ENCODE results near the gene PRKCD. TPM values are rescaled to one million over a fixed set of nuclear protein-coding genes. Genes with fewer than 3 reads are reported as not detected.

Gene PRKCD
- total and polyA plus RNA-seq, 7 donors = 3.5 to 169 (median 12.1) TPM

DNA sequence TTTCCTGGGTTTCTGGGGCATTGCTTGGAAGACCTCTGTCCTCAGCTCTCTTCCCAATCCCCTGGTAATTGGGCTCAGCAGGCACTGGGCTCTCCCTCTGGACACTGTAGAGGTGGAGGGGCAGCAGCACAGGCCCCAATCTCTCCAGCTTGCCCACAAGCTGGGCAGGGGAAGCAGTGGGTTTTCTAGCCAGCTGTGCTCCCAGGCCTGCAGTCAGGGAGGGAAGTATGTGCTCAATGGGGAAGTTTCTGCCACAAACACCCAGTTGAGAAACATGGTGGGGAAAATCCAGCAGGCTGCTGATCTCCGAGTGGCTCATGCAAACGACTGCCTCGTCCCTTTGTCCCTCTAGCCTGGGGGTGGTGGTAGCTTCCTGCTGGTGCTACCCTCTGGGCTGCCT, 18.0 kb upstream of the PRKCD start:
- 47 to 78% methylated on average over 3 of the region's 3 CpGs for WGBS, 2 donors
- intact Hi-C loops (cut with DNase I) = no loop called here
- no peak for DNase-seq
- TF ChIP-seq POLR2AphosphoS5 (IDR thresholded peaks at IDR 0.05) (no peak), POLR2A (IDR thresholded peaks at IDR 0.05) (no peak), EP300 (IDR thresholded peaks at IDR 0.05) (no peak)
- TF ChIP-seq, protein P1, sequence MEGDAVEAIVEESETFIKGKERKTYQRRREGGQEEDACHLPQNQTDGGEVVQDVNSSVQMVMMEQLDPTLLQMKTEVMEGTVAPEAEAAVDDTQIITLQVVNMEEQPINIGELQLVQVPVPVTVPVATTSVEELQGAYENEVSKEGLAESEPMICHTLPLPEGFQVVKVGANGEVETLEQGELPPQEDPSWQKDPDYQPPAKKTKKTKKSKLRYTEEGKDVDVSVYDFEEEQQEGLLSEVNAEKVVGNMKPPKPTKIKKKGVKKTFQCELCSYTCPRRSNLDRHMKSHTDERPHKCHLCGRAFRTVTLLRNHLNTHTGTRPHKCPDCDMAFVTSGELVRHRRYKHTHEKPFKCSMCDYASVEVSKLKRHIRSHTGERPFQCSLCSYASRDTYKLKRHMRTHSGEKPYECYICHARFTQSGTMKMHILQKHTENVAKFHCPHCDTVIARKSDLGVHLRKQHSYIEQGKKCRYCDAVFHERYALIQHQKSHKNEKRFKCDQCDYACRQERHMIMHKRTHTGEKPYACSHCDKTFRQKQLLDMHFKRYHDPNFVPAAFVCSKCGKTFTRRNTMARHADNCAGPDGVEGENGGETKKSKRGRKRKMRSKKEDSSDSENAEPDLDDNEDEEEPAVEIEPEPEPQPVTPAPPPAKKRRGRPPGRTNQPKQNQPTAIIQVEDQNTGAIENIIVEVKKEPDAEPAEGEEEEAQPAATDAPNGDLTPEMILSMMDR (IDR thresholded peaks at IDR 0.05) = no peak
- Histone ChIP-seq H3K4me1 (peaks cover 0 to 4% (median 0%) of the 10 kb centered on the region in 4 donors), H3K27ac (no peak overlapping the region), H3K27me3 (no peaks in the 10 kb centered on the region), H3K9me3 (no peaks in the 10 kb centered on the region), H3K36me3 (no peaks in the 10 kb centered on the region), H3K4me3 (no peak overlapping the region)

- Histone ChIP-seq H3K4me1 (peaks cover 0 to 4% (median 0%) of the 10 kb centered on the region in 4 donors), H3K4me3 (no peak overlapping the region), H3K36me3 (no peaks in the 10 kb centered on the region), H3K27ac (no peak overlapping the region), H3K9me3 (no peaks in the 10 kb centered on the region), H3K27me3 (no peaks in the 10 kb centered on the region)
- peak; percentile 50 for DNase-seq
- no peak for TF ChIP-seq POLR2A (IDR thresholded peaks at IDR 0.05)
- intact Hi-C loops (cut with DNase I) = no loop called here
- WGBS, 2 donors = 74 to 95% methylated on average over 4 of the region's 4 CpGs
Observed at GRCh38 chr3:53144446-53144845, 16.6 kb upstream of the PRKCD start.

DNA sequence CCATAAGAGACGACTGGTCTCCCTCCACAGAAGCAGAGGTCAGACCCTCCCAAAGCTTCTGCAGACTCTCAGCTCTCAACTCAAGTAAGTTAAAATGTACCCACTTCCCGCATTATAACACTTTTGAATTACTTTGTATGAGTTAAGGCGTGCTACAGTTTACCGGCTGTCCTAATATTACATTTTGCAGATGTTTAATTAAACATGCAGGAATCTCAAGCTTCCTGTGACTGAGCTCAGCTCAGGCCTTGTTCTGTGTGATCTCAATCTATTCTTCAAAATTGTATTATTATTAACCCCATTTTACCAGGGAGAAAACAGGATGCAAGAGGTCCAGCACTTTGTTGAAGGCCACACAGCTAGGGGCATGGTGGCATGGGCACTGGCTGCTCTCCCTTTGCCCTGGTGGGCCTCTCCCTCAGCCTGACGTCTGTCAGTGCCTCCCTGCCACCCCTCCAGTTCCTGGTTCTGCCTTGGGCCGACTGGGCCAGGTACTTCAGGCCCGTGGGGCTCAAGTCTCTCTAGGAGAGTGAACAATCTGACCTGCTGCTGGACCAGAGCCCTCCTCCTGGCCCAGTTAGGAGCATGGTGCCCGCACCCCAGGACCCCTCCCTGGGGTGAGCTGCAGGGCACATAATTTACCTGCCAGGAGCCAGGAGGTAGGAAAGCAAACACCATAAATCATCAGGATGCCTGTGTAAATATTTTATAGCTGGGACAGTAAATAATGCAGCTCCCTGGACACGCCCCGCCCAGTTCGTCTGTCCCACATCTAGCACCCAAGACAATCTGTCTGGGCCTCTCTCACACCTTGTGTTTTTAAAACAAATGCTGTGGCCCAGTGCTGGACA, 15.9 kb upstream of the PRKCD start:
- TF ChIP-seq POLR2A (IDR thresholded peaks at IDR 0.05) = no peak
- no peak for TF ChIP-seq POLR2AphosphoS5 (IDR thresholded peaks at IDR 0.05)
- TF ChIP-seq, protein P1 (IDR thresholded peaks at IDR 0.05) = no peak
- TF ChIP-seq EP300 (IDR thresholded peaks at IDR 0.05) = no peak
- Histone ChIP-seq H3K9me3 (no peaks in the 10 kb centered on the region), H3K27ac (no peak overlapping the region), H3K36me3 (no peaks in the 10 kb centered on the region), H3K4me3 (no peak overlapping the region), H3K27me3 (no peaks in the 10 kb centered on the region), H3K4me1 (peaks cover 0 to under 1% (median 0%) of the 10 kb centered on the region in 4 donors)
- intact Hi-C loops (cut with DNase I) = no loop called here
- DNase-seq = peak; percentile 41
- 32 to 62% methylated on average over 11 of the region's 11 CpGs for WGBS, 2 donors

- WGBS, 2 donors = 17 to 60% methylated on average over 3 of the region's 3 CpGs
- H3K4me3 ChIP-seq = no peak overlapping the region
- H3K4me1 ChIP-seq = no peaks in the 10 kb centered on the region
- intact Hi-C loops (cut with DNase I) = no loop called here
- no peaks in the 10 kb centered on the region for H3K36me3 ChIP-seq
- no peaks in the 10 kb centered on the region for H3K27me3 ChIP-seq
- no peak for DNase-seq
- TF ChIP-seq, protein P1 (IDR thresholded peaks at IDR 0.05) = no peak
- TF ChIP-seq POLR2AphosphoS5 (IDR thresholded peaks at IDR 0.05) (no peak), EP300 (IDR thresholded peaks at IDR 0.05) (no peak), POLR2A (IDR thresholded peaks at IDR 0.05) (no peak)
- no peak overlapping the region for H3K27ac ChIP-seq
- no peaks in the 10 kb centered on the region for H3K9me3 ChIP-seq
Observed at GRCh38 chr3:53145713-53146080, 15.3 kb upstream of the PRKCD start.

DNA sequence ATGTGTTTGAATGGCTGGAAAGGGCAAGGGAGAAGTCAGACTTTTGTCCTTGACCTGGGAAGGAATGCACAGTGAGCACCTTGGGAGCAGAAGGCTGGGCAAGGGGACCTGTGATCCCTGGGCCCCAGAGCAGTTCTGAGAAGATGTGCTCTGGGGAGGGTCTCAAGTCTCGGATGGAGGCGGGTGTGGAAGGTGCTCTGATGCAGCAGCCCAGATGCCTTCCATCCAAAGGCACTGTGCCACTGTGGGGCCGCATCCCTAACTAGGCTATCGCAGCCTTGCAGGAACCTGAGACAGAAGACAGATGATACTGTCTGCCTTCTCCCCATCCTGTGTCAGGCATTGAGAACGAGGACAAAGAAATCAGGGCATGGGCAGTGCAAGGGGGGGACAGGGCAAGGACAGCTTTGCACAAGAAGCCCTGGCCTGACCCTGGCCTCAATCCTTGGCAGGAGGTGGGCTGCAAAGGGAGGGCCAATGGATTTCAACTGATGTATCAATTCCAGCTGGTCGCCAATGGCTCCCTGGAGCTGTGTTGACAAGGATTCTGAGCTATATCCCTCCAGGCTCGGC, 14.6 kb upstream of the PRKCD start:
- Histone ChIP-seq H3K9me3 (no peaks in the 10 kb centered on the region), H3K27me3 (no peaks in the 10 kb centered on the region), H3K36me3 (no peaks in the 10 kb centered on the region), H3K4me1 (no peaks in the 10 kb centered on the region), H3K4me3 (no peak overlapping the region), H3K27ac (no peak overlapping the region)
- DNase-seq = no peak
- 88 to 90% methylated on average over 7 of the region's 7 CpGs for WGBS, 2 donors
- TF ChIP-seq, protein P1 (IDR thresholded peaks at IDR 0.05) = no peak
- TF ChIP-seq POLR2A (IDR thresholded peaks at IDR 0.05) (no peak), POLR2AphosphoS5 (IDR thresholded peaks at IDR 0.05) (no peak), EP300 (IDR thresholded peaks at IDR 0.05) (no peak)
- intact Hi-C loops (cut with DNase I) = no loop called here

Data from sigmoid colon (tissue), 7 donors.